Suppressor macrophage treated with lipopolysaccharide for 4 hours (primary cell): Measurements from ENCODE around the gene SLC26A4.

ENCODE experiments used
- DNase-seq: peaks from one replicate; pipeline ENCODE4 v3.0.0-alpha.2; 2020

SLC26A4 gene

GRCh38 chr7:107661081-107661864 is 645 bp downstream of the SLC26A4 start:
- peak; percentile 28 for DNase-seq

GRCh38 chr7:107661865-107662379 is 1.3 kb downstream of the SLC26A4 start:
- no peak for DNase-seq

DNA sequence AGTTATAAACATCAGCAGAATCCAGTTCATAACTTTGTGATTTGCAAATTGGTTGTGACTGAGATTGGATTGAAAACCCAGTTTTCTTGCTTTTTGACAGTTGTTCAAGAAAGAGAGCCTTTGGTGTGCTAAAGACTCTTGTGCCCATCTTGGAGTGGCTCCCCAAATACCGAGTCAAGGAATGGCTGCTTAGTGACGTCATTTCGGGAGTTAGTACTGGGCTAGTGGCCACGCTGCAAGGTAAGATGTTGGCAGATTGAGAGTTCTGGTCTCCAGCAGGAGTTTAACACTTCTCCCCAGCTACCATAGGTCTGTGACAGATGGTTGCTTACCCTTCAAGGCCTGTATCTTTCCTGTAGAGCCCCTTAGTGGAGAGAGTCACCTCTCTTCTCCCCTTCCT is 2.6 kb downstream of the SLC26A4 start:
- no peak for DNase-seq

GRCh38 chr7:107666790-107667189 is 6.2 kb downstream of the SLC26A4 start:
- DNase-seq = no peak

DNA sequence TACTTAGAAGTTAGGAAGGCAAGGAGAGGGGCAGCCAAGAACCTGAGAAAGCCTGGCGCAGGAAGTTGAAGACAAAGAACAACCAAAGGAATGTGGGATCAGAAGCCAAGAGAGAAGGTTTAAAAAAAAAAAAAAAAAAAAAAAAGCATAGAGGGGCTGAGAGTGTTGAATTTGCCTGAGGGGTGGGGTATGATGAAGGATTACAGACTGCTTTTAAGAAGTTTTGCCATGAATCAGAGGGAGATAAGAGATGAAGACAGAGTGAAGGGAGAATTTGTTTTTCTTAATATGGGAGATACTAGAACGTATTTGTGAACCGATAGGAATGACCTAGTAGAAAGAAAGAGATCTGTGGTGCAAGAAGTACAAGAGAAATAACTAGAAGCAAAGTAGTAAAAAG is 6.7 kb downstream of the SLC26A4 start:
- DNase-seq = no peak

GRCh38 chr7:107668296-107668695 is 7.7 kb downstream of the SLC26A4 start:
- DNase-seq = no peak

DNA sequence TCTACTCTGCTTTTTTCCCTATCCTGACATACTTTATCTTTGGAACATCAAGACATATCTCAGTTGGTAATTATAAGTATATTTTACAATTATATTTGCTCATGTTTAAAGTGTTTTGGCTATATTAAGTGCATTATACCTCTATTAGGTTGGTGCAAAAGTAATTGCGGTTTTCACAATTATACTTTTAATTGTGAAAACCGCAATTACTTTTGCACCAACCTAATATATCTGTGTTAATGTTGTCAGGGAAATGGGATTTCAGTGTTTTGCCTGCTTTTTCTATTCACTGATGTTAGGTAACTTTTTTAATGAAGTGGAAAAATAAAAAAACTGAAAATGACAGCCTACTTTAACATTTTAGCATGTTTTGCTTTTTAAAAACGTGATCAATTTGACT is 11.6 kb downstream of the SLC26A4 start:
- no peak for DNase-seq

DNA sequence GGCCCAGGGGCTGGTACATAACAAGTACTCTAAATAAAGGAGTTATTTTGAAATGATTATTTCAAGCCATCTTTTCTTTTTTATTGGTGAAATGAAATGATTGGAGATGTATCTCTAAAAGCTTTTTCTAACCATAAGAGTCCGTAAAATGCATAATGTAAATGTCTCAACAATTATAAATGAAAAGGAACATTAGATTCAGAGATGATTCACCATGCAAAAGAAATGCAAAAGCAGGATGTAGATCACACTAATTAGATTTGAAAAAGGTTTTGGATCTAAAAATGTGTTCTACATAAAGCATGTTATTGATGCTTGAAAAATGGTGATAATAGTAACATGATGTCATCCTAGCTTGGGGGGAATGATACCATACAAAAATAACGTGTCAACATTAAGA is 15.6 kb downstream of the SLC26A4 start:
- DNase-seq = no peak

DNA sequence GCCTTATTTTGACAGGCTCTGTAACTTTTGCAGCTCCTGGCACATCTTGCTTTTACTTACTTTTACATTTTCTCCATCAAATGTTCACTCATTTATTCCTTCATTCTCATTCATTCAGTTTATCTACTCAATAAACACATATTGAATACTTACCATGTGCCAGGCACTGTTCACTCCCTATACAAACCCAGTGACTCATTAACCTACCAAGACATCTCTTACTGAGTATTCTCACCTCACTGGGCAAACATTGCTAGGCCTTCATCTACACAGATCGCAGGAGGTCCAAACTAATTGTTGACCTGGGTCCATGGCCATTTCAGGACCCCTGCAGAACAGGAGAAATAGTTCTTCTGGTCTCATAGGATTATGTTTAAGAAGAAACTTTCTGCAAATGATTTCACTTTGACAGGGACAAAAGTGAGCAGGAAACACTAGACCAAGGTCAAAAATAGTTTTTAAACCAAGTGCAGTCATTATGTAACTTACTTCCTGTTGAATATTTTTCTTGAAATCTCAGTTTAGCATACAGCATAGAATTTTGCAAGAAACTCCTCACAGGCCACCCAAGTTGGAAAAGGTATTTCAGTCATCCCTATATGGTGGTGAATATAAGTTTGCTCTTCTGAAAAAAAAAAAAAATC is 17.6 kb downstream of the SLC26A4 start:
- DNase-seq = no peak

GRCh38 chr7:107680478-107680877 is 19.9 kb downstream of the SLC26A4 start:
- no peak for DNase-seq

- no peak for DNase-seq
Measured at GRCh38 chr7:107682886-107683285, 22.3 kb downstream of the SLC26A4 start.

GRCh38 chr7:107684287-107684686 is 23.7 kb downstream of the SLC26A4 start:
- no peak for DNase-seq

- no peak for DNase-seq
Measured at GRCh38 chr7:107684947-107685463, 24.4 kb downstream of the SLC26A4 start.

DNA sequence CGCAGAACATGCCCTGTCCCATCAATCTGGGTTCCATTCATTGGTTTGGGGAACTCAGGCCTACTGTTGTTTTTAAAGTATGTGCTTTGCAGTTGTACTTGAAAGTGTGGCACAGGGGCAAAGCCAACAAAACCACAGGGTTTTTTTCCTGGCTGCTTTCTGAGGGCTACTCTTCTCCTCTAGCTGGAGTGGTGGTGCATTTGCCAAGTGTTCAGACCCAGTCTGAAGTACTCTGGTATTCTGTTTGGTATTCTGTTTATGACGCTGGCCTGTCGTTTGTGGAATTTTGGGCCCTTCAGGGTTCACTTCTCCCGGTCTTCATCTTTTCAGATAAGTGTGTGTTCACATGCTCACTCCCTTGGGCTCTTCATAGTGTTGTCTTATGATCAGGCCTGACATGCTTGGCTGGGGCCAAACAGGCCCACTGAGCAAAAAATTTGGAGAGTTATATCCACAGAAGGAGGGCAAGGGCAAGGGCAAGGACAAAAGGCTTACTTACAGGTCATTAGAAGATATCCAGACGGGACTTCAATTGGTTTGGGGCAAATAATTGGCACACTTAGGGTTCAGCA is 26.3 kb downstream of the SLC26A4 start:
- no peak for DNase-seq

GRCh38 chr7:107687656-107688055 is 27.0 kb downstream of the SLC26A4 start:
- DNase-seq = no peak

DNA sequence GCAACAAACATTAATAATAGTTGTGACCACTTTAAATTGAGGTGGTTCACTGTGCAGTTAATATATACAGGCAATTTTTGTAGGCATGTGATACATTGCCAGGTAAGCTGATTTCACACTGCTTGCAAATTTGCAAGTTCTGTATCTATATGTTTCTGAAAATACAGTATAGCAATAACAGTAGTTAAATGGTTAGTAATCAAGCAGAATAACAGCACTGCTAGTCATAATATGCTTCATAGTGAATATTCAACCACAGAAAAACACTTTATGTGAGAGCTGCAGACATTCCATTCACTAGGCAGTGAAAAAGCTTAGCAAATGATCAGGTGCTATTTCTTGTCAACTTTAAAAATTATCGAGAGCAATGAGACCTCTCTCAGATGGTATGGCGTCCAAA is 28.9 kb downstream of the SLC26A4 start:
- no peak for DNase-seq

- DNase-seq = no peak
Measured at GRCh38 chr7:107690084-107690483, 29.5 kb downstream of the SLC26A4 start.

- DNase-seq = no peak
Measured at GRCh38 chr7:107690611-107691010, 30.0 kb downstream of the SLC26A4 start.

DNA sequence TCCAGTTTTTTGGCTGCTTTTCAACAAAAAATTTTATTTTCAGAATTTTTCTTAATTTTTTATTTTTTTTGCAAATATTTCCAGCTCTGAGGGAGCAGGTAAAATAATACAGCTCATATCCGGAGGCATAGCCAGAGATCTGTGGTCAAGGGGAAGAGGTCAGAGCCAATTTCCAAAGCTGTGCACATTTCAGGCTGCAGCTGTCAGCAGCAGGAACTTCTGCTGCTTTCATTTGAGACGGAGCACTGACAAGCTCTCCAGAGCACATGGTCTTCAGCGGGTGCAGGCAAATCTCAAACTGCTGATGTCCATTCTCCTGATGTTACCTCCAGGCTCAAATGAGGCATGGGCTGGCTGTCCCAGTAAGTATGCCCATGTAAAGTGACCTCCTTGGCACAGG is 31.1 kb downstream of the SLC26A4 start:
- DNase-seq = no peak

DNA sequence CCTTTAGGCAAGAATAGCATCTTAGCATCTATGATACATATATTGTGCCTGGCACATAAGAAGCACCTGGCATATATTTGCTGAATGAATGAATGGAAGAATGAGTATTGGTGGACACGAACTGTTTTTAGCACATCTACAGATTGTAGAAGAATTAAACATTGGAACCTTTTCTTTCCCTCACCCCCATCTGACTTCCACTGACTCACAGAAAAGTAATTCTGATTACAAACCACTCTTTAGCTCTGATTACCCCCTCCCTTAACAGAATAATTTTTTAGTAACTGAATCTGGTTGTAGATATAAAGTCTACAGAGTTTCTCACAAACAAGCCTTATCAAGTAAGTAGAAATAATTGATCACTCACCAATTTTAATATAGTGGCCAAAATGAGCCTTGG is 31.9 kb downstream of the SLC26A4 start:
- no peak for DNase-seq

DNA sequence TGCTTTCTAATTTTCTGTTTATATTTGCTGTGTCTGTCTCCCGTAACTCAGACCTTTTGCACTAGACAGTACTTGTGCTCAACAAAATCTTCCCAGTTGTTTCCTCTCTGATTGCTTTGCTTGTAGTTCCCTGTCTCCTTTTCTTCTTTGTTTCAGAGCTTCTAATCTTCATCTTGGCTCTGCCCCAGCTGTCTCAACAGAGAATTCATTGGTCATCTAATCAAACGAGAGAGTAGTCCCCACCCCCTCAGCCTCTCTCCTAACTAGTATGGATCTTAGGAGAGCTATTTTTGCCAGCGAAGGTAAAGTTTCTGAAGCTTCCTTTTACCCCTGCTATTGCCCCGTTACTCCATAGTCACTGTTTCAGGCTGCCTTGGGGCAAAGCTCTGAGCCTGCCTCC is 32.8 kb downstream of the SLC26A4 start:
- DNase-seq = no peak

DNA sequence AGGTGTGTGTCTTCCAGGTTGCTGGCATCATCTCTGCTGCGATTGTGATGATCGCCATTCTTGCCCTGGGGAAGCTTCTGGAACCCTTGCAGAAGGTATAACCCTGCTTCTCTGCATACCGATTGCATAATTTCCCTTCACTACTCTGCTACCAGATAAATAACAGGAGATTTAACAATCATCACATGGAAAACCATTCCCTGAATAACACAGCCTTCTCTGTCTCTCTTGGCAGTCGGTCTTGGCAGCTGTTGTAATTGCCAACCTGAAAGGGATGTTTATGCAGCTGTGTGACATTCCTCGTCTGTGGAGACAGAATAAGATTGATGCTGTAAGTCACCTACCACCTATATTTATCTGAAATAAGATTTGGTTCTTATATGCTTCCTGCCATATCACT is 33.8 kb downstream of the SLC26A4 start:
- DNase-seq = no peak

GRCh38 chr7:107696330-107696946 is 35.8 kb downstream of the SLC26A4 start:
- no peak for DNase-seq
